Panc1 (cell line): ENCODE results near the gene TTYH2. TPM values are rescaled to one million over a fixed set of nuclear protein-coding genes. Genes with fewer than 3 reads are reported as not detected.

Source experiments
- ATAC-seq: fragments of 200-7000 bp; cut with Tn5 transposase; 2 replicates; pipeline ENCODE4 v1.9.1; 2020; ENCODE audit warnings: mild to moderate bottlenecking, moderate library complexity
- BruUV-seq: library from RNA; stranded (reverse); fragments of 400-500 nt; replicated peaks from 2 replicates; lab custom pipeline; 2021; lab: Mats Ljungman, UMichigan
- CTCF ChIA-PET: fragments of 300-600 bp; sonication (Branson Sonifier 250); formaldehyde crosslinking; loops from one replicate; lab custom pipeline; 2022; ENCODE audit warnings: antibody characterized with exemption; lab: Charles Lee
- POLR2A ChIA-PET: fragments of 300-600 bp; sonication (Branson Sonifier 250); formaldehyde crosslinking; loops from one replicate; lab custom pipeline; 2022; ENCODE audit warnings: antibody characterized with exemption; lab: Charles Lee
- DNase-seq: peaks from one replicate; pipeline ENCODE4 v3.0.0-alpha.2; 2010; ENCODE audit warnings: low read depth, low spot score
- H3K27ac ChIP-seq: 2 replicates; pipeline ENCODE4 v1.5.1; 2011; ENCODE audit warnings: mild to moderate bottlenecking, low read length, inconsistent platforms
- H3K27me3 ChIP-seq: fragments of 200-500 bp; sonication (Bioruptor generic); 2 replicates; pipeline ENCODE4 v1.6.0; 2014; ENCODE audit warnings: low read length, inconsistent platforms; ENCODE audit not compliant: control insufficient read depth, insufficient read depth
- H3K36me3 ChIP-seq: fragments of 200-500 bp; sonication (Bioruptor generic); 2 replicates; pipeline ENCODE4 v1.5.1; 2014; ENCODE audit warnings: inconsistent platforms, mild to moderate bottlenecking, low read length, moderate library complexity; ENCODE audit not compliant: control insufficient read depth, insufficient read depth
- H3K4me1 ChIP-seq: 2 replicates; pipeline ENCODE4 v1.5.1; 2011; ENCODE audit warnings: inconsistent platforms, mild to moderate bottlenecking, low read length, moderate library complexity; ENCODE audit not compliant: control insufficient read depth, insufficient read depth
- H3K4me3 ChIP-seq, 2 experiments: 2 replicates each; pipeline ENCODE4 v1.5.1; 2011 to 2012; ENCODE audit warnings: low read depth in 2 of 2, low read length in 2 of 2, mild to moderate bottlenecking in 2 of 2, inconsistent platforms in 1 of 2, moderate library complexity in 1 of 2
- H3K9me3 ChIP-seq: fragments of 200-500 bp; sonication (Bioruptor generic); 2 replicates; pipeline ENCODE4 v1.5.1; 2014; ENCODE audit warnings: low read depth, mild to moderate bottlenecking, inconsistent platforms, low read length, moderate library complexity; ENCODE audit not compliant: control insufficient read depth, insufficient read depth
- CTCF ChIP-seq: fragments of 450-650 bp; IDR thresholded peaks from 2 replicates; pipeline ENCODE4 v1.5.1; 2017; ENCODE audit warnings: mild to moderate bottlenecking
- POLR2AphosphoS5 ChIP-seq: IDR thresholded peaks from 2 replicates; pipeline ENCODE4 v1.6.1; 2012; ENCODE audit warnings: mild to moderate bottlenecking, low read depth, low read length, moderate library complexity
- REST ChIP-seq, 2 experiments: IDR thresholded peaks; 2 replicates each; pipeline ENCODE4 v1.6.1; 2011 to 2012; ENCODE audit warnings: low read depth in 2 of 2, control low read depth in 1 of 2, low read length in 1 of 2, mild to moderate bottlenecking in 1 of 2, moderate library complexity in 1 of 2; ENCODE audit not compliant: insufficient read depth in 1 of 2
- SIN3A ChIP-seq: IDR thresholded peaks from 2 replicates; pipeline ENCODE4 v1.6.1; 2012; ENCODE audit warnings: low read depth, mild to moderate bottlenecking, low read length, moderate library complexity, borderline replicate concordance; ENCODE audit not compliant: insufficient read depth
- TCF7L2 ChIP-seq: IDR thresholded peaks from 2 replicates; pipeline ENCODE4 v1.6.1; 2011; ENCODE audit warnings: mild to moderate bottlenecking, low read depth, low read length, inconsistent platforms
- in situ Hi-C: cut with HindIII; loops from 2 replicates; pipeline ENCODE4 v1.10.0; 2016; ENCODE audit warnings: low sequenced_read_pairs, low pct_unique_long_range_greater_than_20kb
- intact Hi-C: fragments of 100-400 bp; cut with micrococcal nuclease; formaldehyde crosslinking; loops from one replicate; pipeline ENCODE4 v1.10.0; 2022; ENCODE audit not compliant: unreplicated experiment
- total RNA-seq: library from RNA; stranded (reverse); gene quantifications from one replicate; pipeline ENCODE4 v1.2.1, GENCODE V29; 2021; ENCODE audit not compliant: unreplicated experiment

TTYH2 gene
- total RNA-seq, 1 experiment from 2014 or later = 8.3 TPM

GRCh38 chr17:74272731-74273201 is 59.4 kb downstream of the TTYH2 start:
- in situ Hi-C loops (no loop called here), intact Hi-C loops (no loop called here)
- no peaks in the 10 kb centered on the region for H3K9me3 ChIP-seq
- BruUV-seq = no TSS peak
- peaks cover 2% of the 10 kb centered on the region; the same call in 1 of the 2 replicates for H3K27me3 ChIP-seq
- no peak for ATAC-seq
- no peak for DNase-seq
- no peaks in the 10 kb centered on the region for H3K4me1 ChIP-seq
- TF ChIP-seq REST (IDR thresholded peaks at IDR 0.05; ENCODE audit: insufficient read depth in 1 of 2, low read depth in 2 of 2, low read length in 1 of 2) (no peak), POLR2AphosphoS5 (no peak), SIN3A (no peak), CTCF (no peak), TCF7L2 (no peak)
- H3K36me3 ChIP-seq = no peaks in the 10 kb centered on the region
- ChIA-PET POLR2A (no interaction called here), CTCF (no interaction called here)
- no peak overlapping the region for H3K4me3 ChIP-seq
- H3K27ac ChIP-seq = no peak overlapping the region

- no peak within 1 kb of the TSS for H3K27ac ChIP-seq
- no TSS peak for BruUV-seq
- no peak within 1 kb of the TSS for H3K4me3 ChIP-seq
- ATAC-seq (no peak), DNase-seq (no peak)
- peaks cover 2% of the 10 kb centered on the region; the same call in 1 of the 2 replicates for H3K27me3 ChIP-seq
- POLR2A ChIA-PET = no interaction called here
- CTCF ChIA-PET = interaction anchor here (0.7 kb wide), 1 partner anchor 93 kb away, joined by 3 read pairs; no protein-coding TSS in a partner anchor
- no peaks in the 10 kb centered on the region for H3K36me3 ChIP-seq
- intact Hi-C loops (no loop called here), in situ Hi-C loops (no loop called here)
- no peaks in the 10 kb centered on the region for H3K4me1 ChIP-seq
- TF ChIP-seq POLR2AphosphoS5 = no peak
- no peaks in the 10 kb centered on the region for H3K9me3 ChIP-seq
Measured at GRCh38 chr17:74274060-74274708, 60.8 kb downstream of the TTYH2 start, which contains the start of gene DNAI2. Gene DNAI2 (plus strand): TSS chr17:74274234. CDS start chr17:74281818, 7,584 bp downstream.

GRCh38 chr17:74274709-74275340 is 61.5 kb downstream of the TTYH2 start:
- H3K36me3 ChIP-seq = no peaks in the 10 kb centered on the region
- BruUV-seq = no TSS peak
- TF ChIP-seq TCF7L2 (no peak), POLR2AphosphoS5 (no peak)
- DNase-seq (no peak), ATAC-seq (no peak)
- in situ Hi-C loops = no loop called here
- no peak overlapping the region for H3K4me3 ChIP-seq
- peaks cover 2% of the 10 kb centered on the region; the same call in 1 of the 2 replicates for H3K27me3 ChIP-seq
- ChIA-PET POLR2A (no interaction called here), CTCF (interaction anchor here (0.7 kb wide), 1 partner anchor 93 kb away, joined by 3 read pairs; no protein-coding TSS in a partner anchor)
- intact Hi-C loops = no loop called here
- H3K27ac ChIP-seq = no peak overlapping the region
- no peaks in the 10 kb centered on the region for H3K4me1 ChIP-seq
- H3K9me3 ChIP-seq = no peaks in the 10 kb centered on the region
